GM18909 (cell line): ENCODE data around the gene RINL.
A peak's percentile ranks its signal among the peaks of the same experiment; 100 is the strongest.
"Not testable (repeated sequence)": the region's sequence is repeated elsewhere in the genome, so short reads cannot be mapped to it uniquely, and the experiment has no call there.

ENCODE experiments used
- ATAC-seq: cut with Tn5 transposase; IDR thresholded peaks from one replicate; pipeline ENCODE4 v1.9.1; 2021; ENCODE audit warnings: mild to moderate bottlenecking; ENCODE audit not compliant: unreplicated experiment, poor library complexity

RINL gene

DNA sequence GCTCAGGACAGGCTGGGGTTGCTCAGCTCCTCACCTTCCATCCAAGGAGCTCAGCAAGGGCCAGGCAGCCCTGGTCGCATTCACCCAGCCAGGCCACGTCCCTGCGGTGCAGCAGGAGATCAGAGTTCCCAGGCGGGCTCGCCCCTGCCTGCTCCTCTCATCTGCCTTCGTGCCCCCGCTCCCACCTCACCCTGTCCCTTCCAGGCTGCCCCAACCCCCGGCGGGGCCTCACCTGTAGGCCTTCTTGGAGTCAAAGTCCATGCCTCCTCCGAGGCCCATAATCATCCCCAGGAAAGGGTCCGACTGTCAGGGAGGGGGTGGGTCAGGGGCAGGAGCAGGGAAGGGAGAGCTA lies 1.3 kb upstream of the RINL start:
- ATAC-seq, result no peak

DNA sequence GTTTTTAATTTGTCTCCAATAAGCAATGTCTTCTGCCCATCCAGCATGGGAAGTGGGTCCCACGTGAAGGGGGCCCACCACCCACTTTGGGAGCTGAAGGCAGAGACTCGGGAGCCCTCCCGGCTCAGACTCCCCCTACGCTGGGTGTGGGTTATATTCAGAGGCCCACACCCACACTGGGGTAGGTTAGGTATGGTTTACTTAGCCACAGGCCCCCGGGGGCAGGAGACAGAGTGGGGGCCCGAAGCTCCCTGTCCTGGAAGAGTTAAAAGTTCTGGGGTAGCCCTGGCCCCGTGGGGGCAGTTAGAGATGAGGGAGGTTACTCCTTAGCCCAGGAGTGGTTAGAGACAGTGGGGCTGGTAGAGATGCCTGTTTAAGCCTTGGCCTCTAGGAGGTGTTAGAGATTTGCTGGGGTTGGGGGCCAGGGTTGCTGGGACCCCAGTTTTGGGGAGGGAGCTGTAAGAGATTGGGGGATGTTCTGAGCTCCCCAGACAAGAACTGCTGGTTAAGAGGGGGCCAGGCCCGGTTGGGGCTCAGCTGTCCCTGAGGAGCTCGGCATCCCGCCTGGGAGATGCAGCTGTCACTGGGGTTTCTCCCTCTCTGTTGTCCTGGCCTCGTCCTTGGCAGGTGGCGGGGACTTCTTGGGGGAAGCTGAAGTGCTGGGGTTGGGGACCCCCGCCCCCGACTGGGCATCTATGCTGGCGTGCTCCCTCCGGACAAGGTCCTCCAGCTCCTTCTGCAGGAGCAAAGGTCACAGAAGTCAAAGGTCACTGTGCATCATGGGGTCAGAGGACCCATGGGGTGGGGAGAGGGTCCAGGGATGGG lies 712 bp upstream of the RINL start:
- no peak for ATAC-seq

GRCh38 chr19:38875656-38876395 lies 2.2 kb downstream of the RINL start:
- ATAC-seq, result no peak

DNA sequence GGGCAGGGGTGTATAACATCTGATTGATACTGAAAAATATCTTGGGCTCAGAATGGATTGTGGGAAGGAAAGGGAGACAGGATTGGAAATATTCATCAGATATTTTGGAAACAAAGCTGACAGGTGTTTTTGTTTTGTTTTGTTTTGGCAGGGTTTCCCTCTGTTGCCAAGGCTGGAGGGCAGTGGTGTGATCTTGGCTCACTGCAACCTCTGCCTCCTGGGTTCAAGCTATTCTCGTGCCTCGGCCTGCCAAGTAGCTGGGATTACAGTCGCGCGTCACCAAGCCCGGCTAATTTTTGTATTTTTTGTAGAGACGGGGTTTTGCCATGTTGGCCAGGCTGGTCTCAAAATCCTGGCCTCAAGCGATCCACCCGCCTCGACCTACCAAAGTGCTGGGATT lies 4.7 kb downstream of the RINL start:
- ATAC-seq, result not testable (repeated sequence)

DNA sequence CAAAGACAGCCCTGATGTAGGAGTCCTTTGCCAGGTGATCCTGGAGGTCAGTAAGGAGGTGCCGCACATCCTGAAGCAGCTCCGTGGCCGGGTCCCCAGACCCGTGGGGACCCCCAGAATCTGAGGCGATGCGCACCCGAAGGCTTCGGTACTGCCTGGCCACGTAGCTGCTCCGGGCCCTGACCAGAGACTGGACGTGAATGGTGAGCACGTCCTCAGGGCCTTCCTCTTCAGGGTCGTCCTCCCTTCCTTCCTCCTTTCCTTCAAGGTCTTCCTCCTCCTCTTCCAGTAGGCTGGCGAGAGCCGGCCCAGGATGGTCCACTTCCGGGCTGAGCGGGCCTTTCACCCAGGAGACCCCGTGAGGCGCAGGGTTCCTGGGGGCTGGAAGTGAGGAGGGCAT lies 7.5 kb downstream of the RINL start:
- ATAC-seq, result no peak

- peak; percentile 80 for ATAC-seq
These were observed 8.1 kb downstream of the RINL start for GRCh38 chr19:38869836-38870607.

- ATAC-seq, result no peak
These were observed 8.8 kb downstream of the RINL start for GRCh38 chr19:38869160-38869835.

DNA sequence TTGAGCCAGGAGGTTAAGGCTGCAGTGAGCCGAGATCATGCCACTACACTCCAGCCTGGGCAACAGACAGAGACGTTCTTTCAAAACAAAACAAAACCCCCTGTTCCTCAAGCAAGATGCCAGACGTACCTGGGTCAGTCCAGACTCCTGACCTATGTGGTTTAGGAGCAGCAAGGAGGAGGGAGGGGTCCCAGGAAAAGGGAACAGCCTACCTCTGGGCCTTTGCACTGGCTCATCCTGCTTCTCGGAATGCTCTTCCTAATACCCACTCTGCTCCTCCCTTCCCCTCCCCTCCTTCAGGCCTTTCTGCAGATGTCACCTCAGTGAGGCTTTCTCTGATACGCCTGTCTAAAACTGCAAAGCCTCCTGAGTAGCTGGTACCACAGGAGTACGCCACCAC lies 9.5 kb downstream of the RINL start:
- ATAC-seq, result no peak

GRCh38 chr19:38867171-38867780 lies 10.8 kb downstream of the RINL start:
- ATAC-seq, result no peak

GRCh38 chr19:38862321-38863059 lies 15.6 kb downstream of the RINL start:
- no peak for ATAC-seq

- ATAC-seq, result no peak
These were observed 16.7 kb downstream of the RINL start for GRCh38 chr19:38861368-38861767.

- not testable (repeated sequence) for ATAC-seq
These were observed 18.4 kb downstream of the RINL start for GRCh38 chr19:38859631-38860204.

DNA sequence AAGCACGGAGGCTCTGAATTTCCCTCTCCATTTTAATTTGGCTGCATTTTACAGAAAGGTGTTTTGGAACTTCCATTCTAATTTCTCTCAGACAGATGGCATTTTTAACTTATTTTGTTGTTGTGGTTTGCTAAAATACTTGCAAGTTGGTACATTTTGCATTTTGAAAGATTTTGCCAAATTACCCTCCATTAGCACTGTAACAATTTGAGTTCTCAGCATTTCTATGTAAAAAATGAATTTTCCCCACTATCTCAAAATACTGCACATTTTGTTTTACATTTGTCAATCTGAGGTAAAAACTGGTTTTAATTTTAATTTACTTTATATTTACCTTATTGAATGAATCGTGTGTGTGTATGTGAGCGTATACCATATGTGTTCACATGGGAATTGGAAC lies 21.3 kb downstream of the RINL start:
- ATAC-seq, result no peak

DNA sequence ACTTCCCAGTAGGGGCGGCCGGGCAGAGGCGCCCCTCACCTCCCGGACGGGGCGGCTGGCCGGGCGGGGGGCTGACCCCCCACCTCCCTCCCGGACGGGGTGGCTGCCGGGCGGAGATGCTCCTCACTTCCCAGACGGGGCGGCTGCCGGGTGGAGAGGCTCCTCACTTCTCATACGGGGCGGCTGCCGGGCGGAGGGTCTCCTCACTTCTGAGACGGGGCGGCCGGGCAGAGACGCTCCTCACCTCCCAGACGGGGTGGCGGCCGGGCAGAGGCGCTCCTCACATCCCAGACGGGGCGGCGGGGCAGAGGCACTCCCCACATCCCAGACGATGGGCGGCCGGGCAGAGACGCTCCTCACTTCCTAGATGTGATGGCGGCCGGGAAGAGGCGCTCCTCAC lies 22.3 kb downstream of the RINL start:
- not testable (repeated sequence) for ATAC-seq

DNA sequence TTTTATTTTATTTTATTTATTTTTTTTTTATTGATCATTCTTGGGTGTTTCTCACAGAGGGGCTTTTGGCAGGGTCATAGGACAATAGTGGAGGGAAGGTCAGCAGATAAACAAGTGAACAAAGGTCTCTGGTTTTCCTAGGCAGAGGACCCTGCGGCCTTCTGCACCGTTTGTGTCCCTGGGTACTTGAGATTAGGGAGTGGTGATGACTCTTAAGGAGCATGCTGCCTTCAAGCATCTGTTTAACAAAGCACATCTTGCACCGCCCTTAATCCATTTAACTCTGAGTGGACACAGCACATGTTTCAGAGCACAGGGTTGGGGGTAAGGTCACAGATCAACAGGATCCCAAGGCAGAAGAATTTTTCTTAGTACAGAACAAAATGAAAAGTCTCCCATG lies 23.1 kb downstream of the RINL start:
- ATAC-seq, result not testable (repeated sequence)

GRCh38 chr19:38853214-38853613 lies 24.9 kb downstream of the RINL start:
- no peak for ATAC-seq

- ATAC-seq, result no peak
These were observed 25.6 kb downstream of the RINL start for GRCh38 chr19:38852231-38853044.

- peak; percentile 26 for ATAC-seq
These were observed 26.3 kb downstream of the RINL start for GRCh38 chr19:38851622-38852230.
